ENCODE measurements around the gene CDC40.
"Not testable (repeated sequence)": the region's sequence is repeated elsewhere in the genome, so short reads cannot be mapped to it uniquely, and the experiment has no call there.

- TF ChIP-seq POLR2A (IDR thresholded peaks at IDR 0.05), result not testable (repeated sequence)
- TF ChIP-seq, protein P1, sequence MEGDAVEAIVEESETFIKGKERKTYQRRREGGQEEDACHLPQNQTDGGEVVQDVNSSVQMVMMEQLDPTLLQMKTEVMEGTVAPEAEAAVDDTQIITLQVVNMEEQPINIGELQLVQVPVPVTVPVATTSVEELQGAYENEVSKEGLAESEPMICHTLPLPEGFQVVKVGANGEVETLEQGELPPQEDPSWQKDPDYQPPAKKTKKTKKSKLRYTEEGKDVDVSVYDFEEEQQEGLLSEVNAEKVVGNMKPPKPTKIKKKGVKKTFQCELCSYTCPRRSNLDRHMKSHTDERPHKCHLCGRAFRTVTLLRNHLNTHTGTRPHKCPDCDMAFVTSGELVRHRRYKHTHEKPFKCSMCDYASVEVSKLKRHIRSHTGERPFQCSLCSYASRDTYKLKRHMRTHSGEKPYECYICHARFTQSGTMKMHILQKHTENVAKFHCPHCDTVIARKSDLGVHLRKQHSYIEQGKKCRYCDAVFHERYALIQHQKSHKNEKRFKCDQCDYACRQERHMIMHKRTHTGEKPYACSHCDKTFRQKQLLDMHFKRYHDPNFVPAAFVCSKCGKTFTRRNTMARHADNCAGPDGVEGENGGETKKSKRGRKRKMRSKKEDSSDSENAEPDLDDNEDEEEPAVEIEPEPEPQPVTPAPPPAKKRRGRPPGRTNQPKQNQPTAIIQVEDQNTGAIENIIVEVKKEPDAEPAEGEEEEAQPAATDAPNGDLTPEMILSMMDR (IDR thresholded peaks at IDR 0.05), result not testable (repeated sequence)
These were observed 55.8 kb downstream of the CDC40 start for GRCh38 chr6:110236007-110236406.

Measured in heart left ventricle (tissue), 13 donors.